Uterus (tissue), 4 donors: ENCODE data around the gene EVI5. TPM values are rescaled to one million over a fixed set of nuclear protein-coding genes. Genes with fewer than 3 reads are reported as not detected.

Experiments used
- DNase-seq, 2 donors: peaks; one replicate each; pipeline ENCODE4 v3.0.0-alpha.2; 2019 to 2020
- H3K27ac ChIP-seq, 2 donors: fragments of 200-600 bp; sonication (generic); 1 replicate in 1 of 2; 2 replicates in 1 of 2; pipeline ENCODE4 v1.5.1; 2016 to 2018
- H3K27me3 ChIP-seq, 2 donors: fragments of 200-600 bp; sonication (generic); one replicate each; pipeline ENCODE4 v1.5.1; 2018 to 2019; ENCODE audit warnings: control low read depth in 1 of 2
- H3K36me3 ChIP-seq, 2 donors: fragments of 200-600 bp; sonication (generic); one replicate each; pipeline ENCODE4 v1.5.1; 2019; ENCODE audit warnings: control low read depth in 1 of 2
- H3K4me1 ChIP-seq, 2 donors: fragments of 200-600 bp; sonication (generic); one replicate each; pipeline ENCODE4 v1.5.1; 2018 to 2019; ENCODE audit warnings: control low read depth in 1 of 2
- H3K4me3 ChIP-seq, 2 donors: fragments of 200-600 bp; sonication (generic); 1 replicate in 1 of 2; 2 replicates in 1 of 2; pipeline ENCODE4 v1.5.1; 2018 to 2019; ENCODE audit warnings: mild to moderate bottlenecking in 1 of 2
- H3K9me3 ChIP-seq, 2 donors: fragments of 200-600 bp; sonication (generic); one replicate each; pipeline ENCODE4 v1.5.1; 2019; ENCODE audit warnings: control low read depth in 1 of 2
- CTCF ChIP-seq, 4 experiments: fragments of 200-600 bp in 2 of 4; fragments of 450-650 bp in 2 of 4; sonication (generic) in 2 of 4; IDR thresholded peaks; one replicate each; pipeline ENCODE4 v1.5.1; 2016 to 2019; ENCODE audit warnings: antibody characterized with exemption in 4 of 4, mild to moderate bottlenecking in 2 of 4, moderate library complexity in 1 of 4
- POLR2A ChIP-seq, 2 donors: fragments of 450-650 bp; IDR thresholded peaks; one replicate each; pipeline ENCODE4 v1.6.1; 2016; ENCODE audit warnings: antibody characterized with exemption in 2 of 2, mild to moderate bottlenecking in 1 of 2, moderate library complexity in 1 of 2
- intact Hi-C: fragments of 100-400 bp; cut with DNase I; formaldehyde crosslinking; loops from one replicate; pipeline ENCODE4 v1.15.1; 2023; ENCODE audit warnings: low total_unique reads
- total RNA-seq, 4 donors: library from RNA; depleted of rRNA in 3 of 4; stranded (reverse); fragments of >200 nt in 3 of 4; gene quantifications; one replicate each; pipeline versions ENCODE4 v1.1.0 to v1.2.4, GENCODE V29; 2014 to 2023
- donor health status: DM: yes; HTN: yes; CAD: no.

The EVI5 gene
- total RNA-seq, 4 donors from 2014 or later: 53.0 to 112 (median 58.4) TPM

- H3K36me3 ChIP-seq: no peaks in the 10 kb centered on the region
- TF ChIP-seq POLR2A (IDR thresholded peaks at IDR 0.05): no peak
- TF ChIP-seq CTCF (IDR thresholded peaks at IDR 0.05): no peak
- no peaks in the 10 kb centered on the region for H3K4me1 ChIP-seq
- H3K9me3 ChIP-seq: no peaks in the 10 kb centered on the region
- intact Hi-C loops: no loop called here
- H3K4me3 ChIP-seq: no peak overlapping the region
- H3K27ac ChIP-seq: no peak overlapping the region
- no peaks in the 10 kb centered on the region for H3K27me3 ChIP-seq
- no peak for DNase-seq
Measured at GRCh38 chr1:92572520-92572919, 212.4 kb downstream of the EVI5 start.

- Histone ChIP-seq H3K27ac (no peak overlapping the region), H3K4me1 (no peaks in the 10 kb centered on the region), H3K27me3 (no peaks in the 10 kb centered on the region), H3K36me3 (no peaks in the 10 kb centered on the region), H3K9me3 (no peaks in the 10 kb centered on the region), H3K4me3 (no peak overlapping the region)
- intact Hi-C loops: no loop called here
- no peak for DNase-seq
- TF ChIP-seq POLR2A (IDR thresholded peaks at IDR 0.05) (no peak), CTCF (IDR thresholded peaks at IDR 0.05) (no peak)
Measured at GRCh38 chr1:92571578-92571977, 213.3 kb downstream of the EVI5 start.

- TF ChIP-seq CTCF (IDR thresholded peaks at IDR 0.05): no peak
- TF ChIP-seq POLR2A (IDR thresholded peaks at IDR 0.05): no peak
- H3K4me1 ChIP-seq: no peaks in the 10 kb centered on the region
- H3K36me3 ChIP-seq: no peaks in the 10 kb centered on the region
- H3K27ac ChIP-seq: no peak overlapping the region
- no peaks in the 10 kb centered on the region for H3K27me3 ChIP-seq
- H3K4me3 ChIP-seq: no peak overlapping the region
- intact Hi-C loops: no loop called here
- DNase-seq: no peak
- no peaks in the 10 kb centered on the region for H3K9me3 ChIP-seq
Measured at GRCh38 chr1:92567211-92567868, 217.6 kb downstream of the EVI5 start.

- no peaks in the 10 kb centered on the region for H3K4me1 ChIP-seq
- H3K36me3 ChIP-seq: no peaks in the 10 kb centered on the region
- no peak overlapping the region for H3K4me3 ChIP-seq
- no peak for DNase-seq
- H3K27me3 ChIP-seq: no peaks in the 10 kb centered on the region
- H3K9me3 ChIP-seq: no peaks in the 10 kb centered on the region
- intact Hi-C loops: no loop called here
- no peak overlapping the region for H3K27ac ChIP-seq
- TF ChIP-seq CTCF (IDR thresholded peaks at IDR 0.05) (no peak), POLR2A (IDR thresholded peaks at IDR 0.05) (no peak)
Measured at GRCh38 chr1:92563457-92564216, 221.3 kb downstream of the EVI5 start.

GRCh38 chr1:92556350-92556749, 228.6 kb downstream of the EVI5 start:
- H3K27me3 ChIP-seq: no peaks in the 10 kb centered on the region
- no peaks in the 10 kb centered on the region for H3K36me3 ChIP-seq
- intact Hi-C loops: no loop called here
- no peaks in the 10 kb centered on the region for H3K4me1 ChIP-seq
- no peaks in the 10 kb centered on the region for H3K9me3 ChIP-seq
- H3K4me3 ChIP-seq: no peak overlapping the region
- H3K27ac ChIP-seq: no peak overlapping the region
- TF ChIP-seq POLR2A (IDR thresholded peaks at IDR 0.05): no peak
- TF ChIP-seq CTCF (IDR thresholded peaks at IDR 0.05): no peak
- no peak for DNase-seq
